WI38 (cell line): ENCODE results near the gene MS4A1.

Source experiments
- H3K4me3 ChIP-seq: 2 replicates; pipeline ENCODE4 v1.5.1; 2011; ENCODE audit warnings: low read depth, mild to moderate bottlenecking, control low read depth, low read length
- TF ChIP-seq, protein P1 (sequence below): IDR thresholded peaks from 2 replicates; pipeline ENCODE4 v1.5.1; 2012; ENCODE audit warnings: low read depth, mild to moderate bottlenecking, control low read depth, low read length

Gene MS4A1

DNA sequence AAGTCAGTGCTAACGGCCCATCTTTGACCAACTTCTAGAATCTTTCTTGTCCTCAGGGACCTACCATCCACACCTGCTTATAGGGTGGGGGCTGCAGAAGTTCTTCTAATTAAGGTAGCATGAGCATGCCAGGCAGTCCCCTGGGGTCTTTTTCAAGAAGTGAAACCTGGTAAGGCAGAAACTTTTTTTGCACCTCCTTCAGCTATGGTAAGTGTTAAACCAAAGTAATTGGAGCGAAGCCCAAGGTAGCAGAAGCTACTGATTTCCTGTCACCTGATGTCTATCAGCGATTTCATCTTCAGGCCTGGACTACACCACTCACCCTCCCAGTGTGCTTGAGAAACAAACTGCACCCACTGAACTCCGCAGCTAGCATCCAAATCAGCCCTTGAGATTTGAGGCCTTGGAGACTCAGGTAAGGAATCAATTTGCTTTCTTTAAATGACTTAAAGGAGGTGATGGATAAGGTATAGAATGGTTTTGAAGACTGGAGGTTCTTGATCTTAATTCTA is at the start of gene MS4A1:
Gene MS4A1, plus strand, starts transcription at position 317 of the 512 bp plus-strand sequence. CDS start 6,528 bp downstream, outside the sequence.
- H3K4me3 ChIP-seq, result no peak within 1 kb of the TSS
- TF ChIP-seq, protein P1, sequence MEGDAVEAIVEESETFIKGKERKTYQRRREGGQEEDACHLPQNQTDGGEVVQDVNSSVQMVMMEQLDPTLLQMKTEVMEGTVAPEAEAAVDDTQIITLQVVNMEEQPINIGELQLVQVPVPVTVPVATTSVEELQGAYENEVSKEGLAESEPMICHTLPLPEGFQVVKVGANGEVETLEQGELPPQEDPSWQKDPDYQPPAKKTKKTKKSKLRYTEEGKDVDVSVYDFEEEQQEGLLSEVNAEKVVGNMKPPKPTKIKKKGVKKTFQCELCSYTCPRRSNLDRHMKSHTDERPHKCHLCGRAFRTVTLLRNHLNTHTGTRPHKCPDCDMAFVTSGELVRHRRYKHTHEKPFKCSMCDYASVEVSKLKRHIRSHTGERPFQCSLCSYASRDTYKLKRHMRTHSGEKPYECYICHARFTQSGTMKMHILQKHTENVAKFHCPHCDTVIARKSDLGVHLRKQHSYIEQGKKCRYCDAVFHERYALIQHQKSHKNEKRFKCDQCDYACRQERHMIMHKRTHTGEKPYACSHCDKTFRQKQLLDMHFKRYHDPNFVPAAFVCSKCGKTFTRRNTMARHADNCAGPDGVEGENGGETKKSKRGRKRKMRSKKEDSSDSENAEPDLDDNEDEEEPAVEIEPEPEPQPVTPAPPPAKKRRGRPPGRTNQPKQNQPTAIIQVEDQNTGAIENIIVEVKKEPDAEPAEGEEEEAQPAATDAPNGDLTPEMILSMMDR, result no peak

DNA sequence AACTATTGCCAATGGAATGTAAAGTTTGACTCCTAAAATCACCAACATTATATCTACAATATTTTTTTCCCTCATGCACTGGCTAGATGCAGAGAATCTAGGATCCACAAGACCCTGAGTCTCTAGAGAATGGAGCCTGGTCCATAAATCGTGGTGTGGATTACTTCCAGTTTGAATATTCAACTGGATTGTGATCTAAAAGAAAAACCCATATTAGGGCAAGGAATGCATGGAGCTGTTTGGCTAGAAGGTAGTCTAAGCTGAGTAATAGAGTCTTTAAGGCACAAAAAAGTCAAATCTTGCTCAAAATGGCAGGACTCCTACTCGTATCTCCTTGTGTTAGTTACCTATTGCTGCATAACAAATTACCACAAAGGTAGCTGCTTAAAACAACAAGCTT is 35.6 kb upstream of the MS4A1 start:
- TF ChIP-seq, protein P1, result no peak
- no peak overlapping the region for H3K4me3 ChIP-seq

DNA sequence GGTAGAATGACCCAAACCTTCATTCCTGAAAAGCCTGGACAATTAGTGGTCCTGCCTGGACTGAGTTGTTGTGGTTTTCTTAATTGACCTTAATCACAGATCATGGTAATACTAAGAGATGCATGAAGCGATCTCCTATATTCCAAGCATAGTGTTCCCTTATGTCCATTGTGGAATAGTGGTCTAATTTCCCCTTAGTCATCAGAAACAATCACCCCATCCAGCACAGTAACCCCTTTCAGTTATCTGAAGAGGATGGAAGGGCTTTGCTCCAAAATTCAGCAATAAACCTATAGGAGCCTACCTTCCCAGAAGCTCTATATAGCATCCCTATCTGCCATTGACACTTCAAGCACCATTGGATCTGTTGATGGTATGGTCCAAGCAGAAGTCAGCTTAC is 33.0 kb upstream of the MS4A1 start:
- TF ChIP-seq, protein P1, result no peak
- H3K4me3 ChIP-seq, result no peak overlapping the region

DNA sequence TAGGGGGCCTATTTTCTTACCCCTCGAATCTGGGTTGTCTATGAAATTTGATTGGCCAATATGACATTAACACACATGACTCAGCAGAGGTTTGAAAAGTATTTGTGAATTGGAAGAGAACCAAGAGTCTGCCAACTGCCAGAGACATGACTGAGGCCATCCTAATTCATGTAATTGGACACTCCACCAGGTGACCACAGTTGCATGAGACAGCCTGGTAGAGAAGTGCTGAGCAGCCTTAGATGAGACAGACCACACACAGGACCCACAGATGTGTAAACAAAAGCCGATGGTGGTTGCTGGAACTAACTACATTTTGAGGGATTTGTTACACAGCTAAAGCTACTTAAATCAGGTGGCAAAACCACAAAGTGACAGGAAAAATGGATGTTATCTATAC is 27.1 kb upstream of the MS4A1 start:
- TF ChIP-seq, protein P1, result no peak
- no peak overlapping the region for H3K4me3 ChIP-seq

DNA sequence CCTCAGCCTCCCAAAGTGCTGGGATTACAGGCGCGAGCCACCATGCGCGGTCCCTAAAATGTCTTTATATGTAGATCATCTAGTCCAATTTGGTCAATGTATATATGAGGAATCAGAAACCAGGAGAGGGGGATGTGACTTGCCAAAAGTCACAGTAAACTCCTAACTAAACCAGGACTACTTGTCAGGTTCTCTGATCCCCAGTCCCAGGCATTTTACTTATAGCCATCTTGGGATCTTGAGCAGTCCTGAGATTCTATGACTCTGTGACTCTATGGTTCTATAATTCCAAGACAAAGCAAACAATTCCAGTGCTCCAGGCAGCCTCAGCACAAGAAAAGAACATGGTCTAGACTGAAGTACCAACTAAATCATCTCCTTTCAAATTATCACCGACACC is 26.4 kb upstream of the MS4A1 start, which contains the start of gene MS4A5:
Gene MS4A5, plus strand, starts transcription at position 301 of the 400 bp plus-strand sequence. CDS start 103 bp downstream, outside the sequence.
- TF ChIP-seq, protein P1, result no peak
- H3K4me3 ChIP-seq, result no peak within 1 kb of the TSS

DNA sequence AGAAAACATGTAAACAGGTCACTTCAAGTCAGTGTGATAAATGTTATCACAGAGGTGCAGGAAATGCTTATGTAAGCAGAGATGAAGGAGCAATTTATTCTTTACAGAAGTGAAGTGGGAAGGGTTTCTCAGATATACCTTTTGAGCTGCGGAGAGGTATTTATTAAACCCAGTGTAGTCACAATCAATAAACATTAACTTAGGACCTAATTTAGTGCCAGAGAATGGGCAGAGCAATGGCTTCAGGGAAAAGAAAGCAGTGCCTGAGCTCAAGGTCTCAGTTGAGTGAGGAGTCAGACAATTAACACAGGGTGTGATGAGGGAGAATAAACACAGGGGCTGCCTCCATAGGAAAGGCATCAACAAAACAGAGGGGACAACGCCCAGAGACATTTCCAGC is 24.4 kb upstream of the MS4A1 start:
- no peak overlapping the region for H3K4me3 ChIP-seq
- TF ChIP-seq, protein P1, result no peak

DNA sequence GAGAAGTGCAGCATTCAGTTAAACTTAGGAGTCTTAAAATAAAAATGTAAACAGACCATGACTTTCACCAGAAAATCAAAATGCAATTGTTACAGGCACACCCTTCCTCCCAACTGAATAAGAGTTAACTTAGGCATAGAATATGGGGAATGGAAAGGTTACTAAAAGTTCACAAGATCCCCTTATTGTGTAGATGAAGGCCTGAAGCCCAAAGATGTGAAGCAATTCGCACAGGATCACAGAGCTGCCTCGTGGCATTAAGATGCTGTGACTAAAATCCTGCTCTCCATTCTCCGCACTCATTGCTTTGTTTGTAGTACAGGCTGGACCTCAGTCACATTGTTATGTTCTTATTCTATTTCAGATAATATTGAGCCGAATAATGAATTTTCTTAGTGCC is 22.2 kb upstream of the MS4A1 start:
- no peak overlapping the region for H3K4me3 ChIP-seq

More for the DNA sequence above, 22.2 kb upstream of the MS4A1 start:
- TF ChIP-seq, protein P1, result no peak
